NCI-H2029 (cell line): ENCODE results near the gene UGP2.
"Not testable (repeated sequence)": the region's sequence is repeated elsewhere in the genome, so short reads cannot be mapped to it uniquely, and the experiment has no call there.

ENCODE experiments used
- DNase-seq: peaks from one replicate; lab custom pipeline; 2025; lab: John Stamatoyannopoulos, UW

The UGP2 gene

DNA sequence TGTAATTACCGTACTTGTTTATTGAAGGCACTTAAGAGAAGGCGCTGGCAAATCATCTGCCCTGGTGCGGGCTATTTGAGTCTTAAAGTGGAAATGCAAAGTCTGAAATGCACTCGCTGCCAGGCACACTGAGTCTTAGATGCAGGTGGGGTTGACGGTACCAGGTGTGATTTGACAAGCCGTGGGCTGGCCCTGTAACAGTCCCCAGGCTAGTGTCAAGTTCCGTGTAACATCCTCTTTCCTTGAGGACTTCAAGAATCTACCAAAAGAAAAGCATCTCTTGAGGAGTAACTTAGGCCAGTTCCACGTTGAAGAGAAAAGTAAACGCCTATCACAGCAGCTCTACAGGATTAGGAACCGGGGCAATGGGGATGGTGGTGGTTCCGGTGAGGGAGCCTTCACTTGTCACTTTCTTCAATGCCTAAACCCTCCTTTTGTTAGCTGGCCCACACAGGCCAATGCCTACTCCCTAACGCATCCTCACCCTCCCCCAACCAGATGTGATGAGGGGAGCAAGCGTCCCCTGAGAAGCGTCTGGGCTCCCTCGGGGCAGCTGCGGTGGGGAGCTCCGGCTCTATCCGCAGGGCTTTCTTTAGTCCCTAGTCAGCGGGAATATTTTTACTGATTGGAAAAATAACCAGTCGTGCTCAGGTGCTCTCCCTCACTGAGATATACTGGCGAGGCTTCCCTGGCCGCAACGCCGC is 1.5 kb upstream of the UGP2 start:
- DNase-seq: no peak

DNA sequence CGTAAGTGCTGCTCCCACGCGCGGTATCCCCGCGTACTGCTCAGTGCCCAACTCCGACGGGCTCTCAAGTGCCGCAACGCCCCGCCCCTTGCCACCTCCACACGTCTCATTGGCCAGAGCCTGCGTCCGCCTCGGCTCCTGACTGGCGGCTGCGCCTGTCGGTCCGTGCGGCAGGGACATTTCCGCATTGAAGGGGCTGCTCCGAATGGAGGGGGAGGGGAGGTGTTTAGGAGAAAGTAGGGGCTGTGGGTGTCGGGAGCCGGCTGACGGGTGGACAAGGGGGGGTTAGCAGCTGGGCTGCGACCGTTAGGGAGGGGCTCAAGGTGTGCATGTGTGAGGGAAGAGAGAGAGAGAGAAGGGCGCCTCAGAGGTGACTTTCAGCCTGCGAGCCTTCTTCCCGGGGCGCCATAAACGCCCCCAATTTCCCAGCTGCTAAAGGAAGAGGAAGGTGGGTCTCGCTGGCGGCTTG is 877 bp upstream of the UGP2 start:
- DNase-seq: peak; percentile 92

DNA sequence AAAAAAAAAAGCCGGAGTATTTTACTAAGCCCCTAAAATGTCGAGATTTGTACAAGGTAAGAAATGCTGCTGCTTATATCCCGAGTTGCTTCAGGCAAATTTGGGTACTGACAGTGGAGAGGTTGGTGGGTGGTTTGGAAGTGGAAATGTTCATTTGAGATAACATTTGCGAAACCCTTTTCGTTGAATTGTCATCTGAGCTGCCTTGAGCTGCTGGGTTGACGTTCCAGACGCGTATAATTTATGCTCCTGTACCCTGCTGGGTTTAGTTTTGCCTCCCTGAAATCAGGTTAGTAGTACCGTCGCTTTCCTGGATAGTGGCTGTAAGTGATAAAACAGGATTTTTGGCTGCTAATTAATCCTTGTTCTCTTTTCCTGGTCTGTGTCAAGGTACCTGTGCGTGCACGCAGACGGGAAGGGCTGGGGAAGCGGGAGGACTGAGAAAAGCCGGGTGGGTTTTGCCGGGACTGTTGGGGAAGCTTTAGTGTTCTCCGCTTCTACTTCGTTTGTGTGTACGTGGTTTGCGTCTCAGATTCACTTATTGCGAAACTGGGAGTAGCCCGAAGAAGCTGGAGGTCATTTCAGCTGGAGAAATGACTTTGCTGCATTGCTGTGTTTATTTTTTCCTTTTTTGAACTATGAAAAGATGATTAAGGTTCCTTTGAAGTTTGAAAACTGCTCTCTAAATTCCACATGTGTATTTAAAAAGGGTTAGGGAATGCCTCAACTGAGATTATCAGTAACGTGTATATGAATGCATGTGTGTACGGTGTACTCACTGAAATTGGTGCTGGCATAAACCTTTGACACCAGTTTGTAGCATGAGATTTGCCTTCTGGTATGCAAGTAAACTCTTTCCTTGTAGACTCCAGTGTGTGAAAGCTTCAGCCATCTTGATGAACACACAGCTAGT is 709 bp downstream of the UGP2 start:
- no peak for DNase-seq

DNA sequence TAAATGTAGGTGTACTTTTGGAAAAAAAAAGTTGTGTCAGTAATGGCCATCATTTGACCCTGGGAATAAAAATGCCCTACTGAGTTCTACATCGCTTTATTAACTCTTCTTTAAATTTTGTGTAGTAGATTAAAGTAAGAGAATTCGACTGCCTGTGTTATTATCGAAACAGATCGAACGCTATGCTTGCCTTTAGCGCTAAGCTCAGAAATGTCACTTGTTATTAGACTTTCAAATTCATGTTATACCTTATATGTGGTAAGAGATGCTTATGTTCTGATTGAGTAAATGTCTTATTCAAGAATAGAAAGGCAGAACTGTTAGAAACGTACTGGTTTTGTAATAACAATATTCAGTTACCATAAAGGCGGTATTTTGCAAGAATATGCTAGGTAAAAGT is 1.4 kb downstream of the UGP2 start:
- DNase-seq: no peak

DNA sequence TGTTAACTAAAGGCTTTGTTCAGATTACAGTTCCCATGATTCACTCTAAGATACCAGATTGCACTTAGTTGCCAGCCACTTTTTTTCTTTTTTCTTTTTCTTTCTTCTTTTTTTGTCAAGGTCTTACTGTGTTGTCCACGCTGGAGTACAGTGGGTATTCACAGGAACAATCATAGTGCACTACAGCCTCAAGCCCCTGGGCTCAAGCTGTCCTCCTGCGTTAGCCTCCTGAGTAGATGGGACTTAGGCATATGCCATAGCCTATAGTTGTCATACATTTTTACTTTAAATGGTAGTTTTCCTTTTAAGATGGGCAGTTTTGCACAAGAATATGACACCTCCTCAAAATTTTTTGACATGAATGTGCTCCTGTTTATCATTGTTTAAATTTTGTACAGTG is 2.1 kb downstream of the UGP2 start:
- DNase-seq: no peak

DNA sequence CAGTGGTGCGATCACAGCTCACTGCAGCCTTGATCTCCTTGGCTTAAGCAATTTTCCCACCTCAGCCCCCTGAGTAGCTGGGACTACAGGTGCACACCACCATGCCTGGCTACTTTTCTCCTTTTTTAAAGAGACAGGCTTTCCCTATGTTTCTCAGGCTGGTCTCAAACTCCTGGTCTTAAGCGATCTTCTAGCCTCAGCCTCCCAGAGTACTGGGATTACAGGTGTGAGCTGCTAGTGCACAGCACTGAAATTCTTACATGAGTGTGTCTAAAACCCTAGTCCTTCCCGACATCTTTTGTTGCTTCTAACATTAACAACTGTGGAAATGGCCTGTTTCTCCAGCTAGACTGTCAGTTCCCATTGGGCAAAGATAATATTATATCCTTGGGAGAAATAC is 2.9 kb downstream of the UGP2 start:
- no peak for DNase-seq

DNA sequence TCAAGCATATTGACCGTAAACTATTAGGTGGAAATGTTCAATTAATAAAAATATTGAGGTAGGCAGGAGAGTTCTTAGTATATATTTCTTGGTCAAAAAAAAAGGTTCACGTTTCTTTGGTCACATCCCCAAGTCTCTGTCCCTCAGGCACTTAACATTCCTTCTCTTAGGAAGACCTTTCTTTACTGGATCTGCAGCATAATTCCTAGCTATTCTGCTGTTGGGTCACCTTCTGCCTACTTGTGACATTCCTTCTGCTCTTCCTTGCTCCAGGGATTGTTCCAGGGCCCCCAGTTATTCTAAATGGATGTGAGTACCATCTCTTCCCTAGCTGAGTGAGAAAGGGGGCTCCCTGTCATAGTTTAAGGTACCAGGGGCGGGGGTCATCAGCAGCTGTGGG is 4.2 kb downstream of the UGP2 start:
- DNase-seq: no peak

DNA sequence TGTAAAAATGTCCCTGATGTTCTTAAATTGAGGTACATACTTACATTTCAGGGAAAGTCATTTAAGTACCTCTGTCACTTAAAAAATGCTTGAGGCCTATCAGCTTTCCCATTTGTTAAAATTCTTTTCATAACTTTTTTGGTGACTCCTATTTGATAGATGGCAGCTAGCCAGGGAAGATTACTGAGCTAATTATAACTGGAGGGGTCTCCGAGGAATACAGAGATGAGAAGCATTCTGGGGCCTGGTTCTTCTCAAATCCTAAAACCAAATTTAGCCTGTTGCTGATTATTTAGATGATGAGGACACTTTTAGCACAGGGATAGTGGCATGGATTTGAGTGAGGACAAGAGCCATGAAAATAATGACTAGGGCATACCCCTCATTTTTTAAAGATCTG is 4.8 kb downstream of the UGP2 start:
- no peak for DNase-seq

DNA sequence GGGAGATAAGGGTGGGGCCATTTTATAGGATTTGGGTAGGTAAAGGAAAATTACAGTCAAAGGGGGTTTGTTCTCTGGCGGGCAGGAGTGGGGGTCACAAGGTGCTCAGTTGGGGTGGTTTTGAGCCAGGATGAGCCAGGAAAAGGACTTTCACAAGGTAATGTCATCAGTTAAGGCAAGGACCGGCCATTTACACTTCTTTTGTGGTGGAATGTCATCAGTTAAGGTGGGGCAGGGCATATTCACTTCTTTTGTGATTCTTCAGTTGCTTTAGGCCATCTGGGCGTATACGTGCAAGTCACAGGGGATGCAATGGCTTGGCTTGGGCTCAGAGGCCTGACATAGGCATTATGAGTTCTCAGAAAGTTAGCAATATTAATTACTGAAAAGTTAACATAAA is 5.9 kb downstream of the UGP2 start:
- not testable (repeated sequence) for DNase-seq

DNA sequence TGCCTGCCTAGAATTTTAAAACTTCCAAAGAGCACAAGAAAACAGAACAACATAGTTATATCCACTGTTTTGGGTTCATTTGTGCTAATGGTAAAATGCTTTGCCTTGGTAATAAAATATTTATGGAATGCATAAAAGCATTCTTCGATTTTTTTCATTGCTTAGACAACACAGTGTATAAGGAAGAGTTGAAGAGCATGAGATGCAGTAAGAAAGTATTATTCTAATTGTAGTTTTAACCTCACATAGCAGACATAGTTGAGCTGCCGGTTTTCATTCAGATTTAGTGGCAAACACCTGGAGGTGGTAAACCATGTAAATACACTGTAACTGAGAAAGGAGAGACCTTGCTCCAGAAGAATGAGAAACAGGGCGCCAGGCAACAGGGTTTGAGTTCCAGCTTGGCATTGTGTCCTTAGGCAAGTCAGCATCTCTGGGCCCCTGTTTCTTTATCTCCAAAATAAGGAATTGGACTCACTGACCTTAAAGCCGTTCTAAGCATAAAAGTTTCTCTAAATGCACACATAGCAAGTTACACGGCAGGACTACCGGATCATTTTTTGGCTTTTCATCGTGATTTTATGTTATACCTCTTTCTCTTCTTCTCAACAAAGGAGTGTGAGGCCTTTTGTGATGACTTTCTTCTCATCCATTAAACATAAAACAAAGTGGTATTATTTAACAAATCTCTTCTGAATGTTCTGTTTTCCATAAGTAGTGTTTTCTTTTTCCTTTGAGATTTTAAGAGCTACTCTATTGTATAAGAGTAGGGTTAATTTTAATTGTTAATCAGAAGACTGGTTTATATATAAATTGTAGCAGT is 7.9 kb downstream of the UGP2 start:
- DNase-seq: no peak

DNA sequence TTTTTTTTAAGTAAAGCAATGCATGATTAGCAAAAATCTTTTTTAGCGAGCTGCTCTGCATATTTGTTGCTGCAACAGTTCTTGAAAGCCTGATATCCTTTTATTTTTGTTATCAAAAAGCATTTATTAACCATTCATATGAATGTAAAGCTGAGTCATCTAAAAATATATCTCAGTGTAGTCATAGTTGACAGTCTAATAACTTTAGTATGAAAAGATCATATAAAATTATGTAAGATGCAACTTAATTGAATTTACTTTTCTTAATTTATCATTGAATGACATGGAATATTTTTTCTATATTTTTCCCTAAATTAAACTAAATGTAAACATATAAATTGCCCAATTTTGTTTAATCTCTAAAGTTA is 8.5 kb downstream of the UGP2 start:
- DNase-seq: no peak

DNA sequence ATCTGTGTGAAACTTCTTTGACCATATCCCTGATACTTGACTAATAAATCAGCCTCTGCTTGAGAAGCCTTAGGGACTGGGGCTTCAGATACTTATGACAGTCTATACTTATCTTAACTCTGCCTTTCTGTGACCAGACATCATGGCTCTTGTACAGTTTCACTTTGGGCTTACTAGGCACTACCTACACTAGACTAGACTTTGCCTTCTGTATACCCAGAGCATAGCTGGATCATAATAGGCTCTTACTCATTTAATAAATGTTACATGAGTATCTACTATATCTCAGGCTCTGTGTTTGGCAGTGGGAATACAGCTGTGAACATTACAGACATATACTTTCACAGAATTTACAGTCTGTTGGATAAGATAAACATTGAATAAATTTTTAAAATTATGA is 9.0 kb downstream of the UGP2 start:
- DNase-seq: no peak

DNA sequence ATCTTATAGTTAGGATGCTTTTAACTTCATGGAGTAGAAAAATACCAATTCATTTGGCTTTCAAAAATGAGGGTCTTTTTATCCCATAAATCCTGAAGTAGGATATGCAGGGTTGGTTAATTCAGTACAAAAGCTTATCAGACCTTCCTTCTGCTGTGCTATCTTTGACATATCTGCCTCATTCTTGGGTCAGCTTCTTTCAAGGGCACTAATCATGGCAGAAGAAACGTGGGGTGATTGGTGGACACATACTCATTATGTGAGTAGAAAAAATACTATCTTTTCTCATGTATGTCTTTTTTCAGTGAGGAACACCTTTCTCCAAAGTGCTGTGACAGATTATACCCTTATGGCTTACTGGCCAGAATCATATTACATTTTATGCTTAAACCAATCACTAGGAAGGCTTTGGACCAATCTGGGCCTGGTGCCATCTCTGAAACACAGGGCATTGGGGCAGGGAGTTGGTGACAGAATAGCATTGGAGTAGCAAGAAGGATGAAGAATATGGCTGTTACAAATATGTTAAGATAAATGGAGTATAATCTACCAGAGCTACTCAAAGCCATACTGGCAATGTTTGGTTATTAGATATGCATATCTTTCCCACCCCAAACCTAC is 10.1 kb downstream of the UGP2 start:
- no peak for DNase-seq

DNA sequence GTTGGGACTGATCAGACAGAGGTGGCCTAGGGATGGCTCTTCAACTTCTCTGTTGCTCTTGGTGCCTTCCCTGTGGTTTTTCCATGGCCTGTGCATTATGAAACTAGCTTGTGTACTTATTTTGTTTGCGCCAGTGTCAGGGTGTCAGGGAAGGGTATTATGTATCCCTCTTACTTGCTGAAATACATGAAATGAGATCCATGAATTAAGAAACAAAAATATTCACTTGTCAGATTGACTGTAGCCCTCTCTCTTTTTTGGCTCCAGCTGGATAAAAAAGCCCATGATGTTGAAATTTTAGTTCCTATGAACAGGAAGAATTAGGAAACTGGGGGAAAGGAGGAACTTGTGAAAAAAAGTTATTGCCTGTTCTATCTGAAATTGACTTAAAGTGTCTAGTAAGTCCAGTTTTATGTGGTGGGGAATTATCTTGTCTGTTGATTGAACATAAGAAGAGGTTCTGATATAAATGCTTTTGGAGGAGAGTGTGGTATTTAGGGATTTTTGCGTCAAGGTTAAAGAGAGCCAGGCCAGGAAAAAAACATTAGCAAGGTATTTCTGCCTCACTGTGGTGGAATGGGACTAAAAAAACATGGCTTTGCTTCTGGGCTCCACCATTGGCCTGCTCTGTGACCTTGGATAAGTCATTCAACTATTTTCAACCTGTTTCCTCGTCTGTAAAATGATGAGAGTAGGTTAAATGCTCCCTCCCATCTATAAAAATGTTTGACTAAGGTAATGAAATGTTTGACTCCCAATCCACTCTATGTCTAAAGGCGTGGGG is 12.0 kb downstream of the UGP2 start:
- DNase-seq: no peak

DNA sequence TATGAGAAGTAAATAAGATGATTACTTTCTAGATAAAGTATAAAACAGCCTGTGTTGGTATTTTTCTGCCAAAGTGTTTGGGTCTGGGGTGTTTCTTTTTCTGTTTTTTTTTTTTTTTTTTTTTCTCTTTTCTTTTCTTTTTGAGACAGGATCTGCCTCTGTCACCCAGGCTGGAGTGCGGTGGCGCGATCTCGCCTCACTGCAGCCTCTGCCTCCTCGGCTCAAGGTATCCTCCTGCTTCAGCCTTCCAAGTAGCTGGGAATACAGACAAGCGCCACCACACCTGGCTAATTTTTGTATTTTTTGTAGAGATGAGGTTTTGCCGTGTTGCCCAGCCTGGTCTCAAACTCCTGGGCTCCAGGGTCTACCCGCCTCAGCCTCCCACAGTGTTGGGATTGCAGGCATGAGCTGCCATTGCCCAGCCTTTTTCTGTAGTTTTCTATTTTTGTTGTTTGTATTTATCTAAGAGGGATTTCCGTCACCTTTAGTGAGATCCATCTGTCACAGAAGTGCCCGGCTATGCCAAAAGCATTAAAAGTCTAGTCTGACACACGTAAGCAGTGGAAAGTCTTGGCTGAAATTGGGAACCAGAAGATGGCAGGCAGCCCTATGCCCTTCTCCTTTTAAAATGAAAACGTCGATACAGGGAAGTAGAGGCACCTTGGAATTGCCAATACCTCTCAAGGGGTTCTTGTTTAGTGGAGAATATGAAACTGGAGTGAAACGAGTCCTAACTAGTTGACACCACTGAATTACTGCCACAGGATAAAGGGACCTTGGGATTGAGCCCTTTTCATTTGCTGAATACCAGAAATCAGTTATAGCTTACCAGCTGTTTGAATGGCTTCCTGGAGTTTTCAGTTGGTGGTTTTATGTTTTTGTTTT is 14.0 kb downstream of the UGP2 start:
- DNase-seq: no peak

DNA sequence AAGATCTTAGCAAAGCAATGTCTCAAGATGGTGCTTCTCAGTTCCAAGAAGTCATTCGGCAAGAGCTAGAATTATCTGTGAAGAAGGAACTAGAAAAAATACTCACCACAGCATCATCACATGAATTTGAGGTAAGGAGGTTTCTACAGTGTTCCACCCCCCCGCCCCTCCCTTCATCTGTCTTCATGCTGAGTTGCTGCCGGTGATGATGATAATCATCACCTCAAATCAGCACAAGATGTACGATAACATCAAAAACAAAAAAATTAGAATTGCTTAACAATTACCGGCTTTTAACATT is 14.6 kb downstream of the UGP2 start:
- no peak for DNase-seq

DNA sequence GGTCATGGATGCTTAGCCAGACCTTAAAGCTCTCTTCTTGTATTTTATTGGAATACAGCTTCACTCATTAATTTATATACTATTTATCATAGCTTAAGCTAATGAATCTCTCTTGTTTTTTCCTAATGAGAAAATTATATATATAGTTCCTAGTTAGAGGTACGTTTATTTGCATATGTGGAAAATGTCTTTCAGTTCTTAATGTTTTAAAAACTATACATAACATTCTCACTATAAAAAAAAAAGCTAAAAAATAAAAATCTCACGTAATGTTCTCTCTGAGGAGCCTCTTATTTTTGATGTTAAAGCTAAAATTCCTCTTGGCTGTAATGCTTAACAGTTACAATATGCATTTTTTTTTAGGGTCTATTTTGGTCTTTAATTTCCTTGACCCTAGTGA is 16.6 kb downstream of the UGP2 start:
- DNase-seq: no peak

DNA sequence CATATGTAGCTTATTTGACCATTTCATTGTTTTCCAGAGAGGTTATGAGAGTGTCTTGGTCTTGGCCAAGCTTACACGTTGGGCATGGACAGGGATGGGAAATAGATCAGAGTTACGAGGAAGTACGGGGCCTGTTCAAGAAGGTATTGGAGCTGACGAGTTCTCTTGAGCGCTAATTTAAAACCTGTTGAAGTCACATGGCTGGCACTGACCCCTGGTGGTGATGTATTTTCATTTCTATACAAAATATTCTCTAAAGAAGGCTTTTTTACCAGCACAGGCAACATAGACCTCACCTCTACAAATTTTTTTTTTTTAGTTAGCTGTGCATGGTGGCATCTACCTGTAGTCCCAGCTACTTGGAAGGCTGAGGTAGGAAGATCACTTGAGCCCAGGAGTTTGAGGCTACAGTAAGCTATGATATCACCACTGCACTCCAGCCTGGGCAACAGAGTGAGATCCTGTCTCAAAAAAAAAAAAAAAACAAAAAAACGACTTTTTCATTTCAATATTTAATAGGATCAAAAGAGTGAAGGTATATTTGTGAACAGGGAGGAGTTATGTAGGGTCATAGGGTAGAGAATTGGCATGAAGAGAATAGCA is 19.6 kb downstream of the UGP2 start:
- DNase-seq: no peak

DNA sequence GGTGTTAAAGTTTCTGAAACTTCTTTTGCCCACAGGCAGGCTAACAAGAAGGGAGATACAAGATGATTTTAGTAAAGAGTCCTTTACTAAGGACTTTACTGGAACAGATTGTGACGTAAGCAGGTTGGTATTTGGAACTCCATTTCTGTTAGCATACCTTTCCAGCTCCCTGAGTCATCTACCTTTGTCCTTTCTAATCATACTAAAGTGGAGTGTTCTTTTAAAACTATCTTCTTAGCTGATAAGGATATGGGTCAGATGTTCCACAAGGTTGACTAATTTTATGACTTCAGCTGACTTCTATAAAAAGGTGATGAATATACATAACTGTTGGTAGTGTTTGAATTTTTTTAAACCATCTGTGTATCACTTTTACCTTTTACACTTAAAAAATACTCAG is 21.1 kb downstream of the UGP2 start:
- DNase-seq: no peak

DNA sequence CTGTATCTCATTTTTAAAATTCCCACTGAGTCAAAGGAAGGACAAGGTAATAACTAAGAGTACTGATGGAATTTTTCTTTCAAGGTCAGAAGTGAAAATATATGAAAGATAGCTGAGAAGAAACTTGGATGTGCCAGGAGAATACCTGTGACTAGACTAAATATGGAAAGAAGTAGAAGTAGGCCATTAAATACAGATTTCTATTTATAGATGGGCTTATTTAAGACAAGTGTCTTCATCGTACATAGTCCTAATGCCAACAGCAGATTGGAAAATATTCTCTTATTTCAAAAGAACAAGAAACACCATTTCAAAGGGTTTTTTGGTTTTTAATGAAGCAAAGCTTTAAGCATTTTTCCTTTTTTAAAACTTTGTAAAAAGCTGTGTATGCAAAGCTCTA is 22.0 kb downstream of the UGP2 start:
- no peak for DNase-seq
